GM20000 (cell line): ENCODE data around the gene BCL7C.

Source experiments
- DNase-seq: peaks from one replicate; pipeline ENCODE4 v3.0.0; 2012; ENCODE audit warnings: low spot score
- TF ChIP-seq, protein P1 (sequence below): IDR thresholded peaks from 2 replicates; pipeline ENCODE4 v1.5.1; 2012; ENCODE audit warnings: mild to moderate bottlenecking, control low read depth; ENCODE audit errors: extremely low read depth, missing control alignments

Gene BCL7C

DNA sequence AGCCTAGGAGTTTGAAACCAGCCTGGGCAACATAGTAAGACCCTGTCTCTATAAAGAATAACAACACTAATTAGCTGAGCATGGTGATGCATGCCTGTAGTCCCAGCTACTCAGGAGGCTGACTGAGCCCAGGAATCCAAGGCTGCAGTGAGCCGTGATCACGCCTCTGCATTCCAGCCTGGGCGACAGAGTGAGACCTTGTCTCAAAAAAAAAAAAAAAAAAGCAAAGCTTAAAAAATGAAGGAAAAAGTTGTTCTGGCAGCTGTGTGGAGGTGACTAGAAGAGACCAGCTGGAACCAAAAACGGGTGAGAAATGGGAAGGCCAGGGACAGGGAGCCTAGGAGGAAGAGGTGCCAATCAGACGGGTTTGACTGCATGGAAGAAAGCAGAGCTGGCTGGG lies 4.2 kb downstream of the BCL7C start:
- TF ChIP-seq, protein P1, sequence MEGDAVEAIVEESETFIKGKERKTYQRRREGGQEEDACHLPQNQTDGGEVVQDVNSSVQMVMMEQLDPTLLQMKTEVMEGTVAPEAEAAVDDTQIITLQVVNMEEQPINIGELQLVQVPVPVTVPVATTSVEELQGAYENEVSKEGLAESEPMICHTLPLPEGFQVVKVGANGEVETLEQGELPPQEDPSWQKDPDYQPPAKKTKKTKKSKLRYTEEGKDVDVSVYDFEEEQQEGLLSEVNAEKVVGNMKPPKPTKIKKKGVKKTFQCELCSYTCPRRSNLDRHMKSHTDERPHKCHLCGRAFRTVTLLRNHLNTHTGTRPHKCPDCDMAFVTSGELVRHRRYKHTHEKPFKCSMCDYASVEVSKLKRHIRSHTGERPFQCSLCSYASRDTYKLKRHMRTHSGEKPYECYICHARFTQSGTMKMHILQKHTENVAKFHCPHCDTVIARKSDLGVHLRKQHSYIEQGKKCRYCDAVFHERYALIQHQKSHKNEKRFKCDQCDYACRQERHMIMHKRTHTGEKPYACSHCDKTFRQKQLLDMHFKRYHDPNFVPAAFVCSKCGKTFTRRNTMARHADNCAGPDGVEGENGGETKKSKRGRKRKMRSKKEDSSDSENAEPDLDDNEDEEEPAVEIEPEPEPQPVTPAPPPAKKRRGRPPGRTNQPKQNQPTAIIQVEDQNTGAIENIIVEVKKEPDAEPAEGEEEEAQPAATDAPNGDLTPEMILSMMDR, result no peak
- no peak for DNase-seq

DNA sequence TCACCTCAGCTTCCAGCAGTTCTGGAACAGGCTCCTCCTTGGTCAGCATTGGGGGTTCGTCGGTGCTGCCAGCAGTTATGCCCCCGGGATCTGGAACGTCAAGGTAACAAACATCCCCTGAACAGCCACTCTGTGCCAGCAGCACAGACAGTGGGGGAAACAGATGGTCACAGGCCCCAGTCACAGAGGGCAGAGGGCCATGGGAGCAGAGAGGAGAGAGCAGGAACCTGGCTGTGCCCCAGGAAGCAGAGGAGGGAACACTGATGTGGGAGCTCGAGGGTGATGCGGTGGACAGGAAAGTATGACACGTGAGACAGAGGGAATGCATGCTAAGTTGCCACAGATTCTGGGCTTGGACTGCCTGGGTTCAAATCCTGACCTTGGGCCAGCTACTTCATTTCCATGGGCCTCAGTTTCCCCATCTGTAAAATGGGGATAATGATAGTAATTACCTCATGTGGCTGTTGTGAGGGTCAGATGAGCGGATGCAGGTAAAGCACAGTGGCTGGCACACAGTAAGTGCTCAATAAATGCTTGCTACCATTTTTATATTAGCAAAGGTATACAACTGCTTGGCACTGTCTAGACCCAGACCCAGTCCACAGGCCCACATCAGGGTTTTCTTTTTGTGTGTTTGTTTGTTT lies 4.9 kb downstream of the BCL7C start:
- DNase-seq, result no peak
- TF ChIP-seq, protein P1, result no peak

DNA sequence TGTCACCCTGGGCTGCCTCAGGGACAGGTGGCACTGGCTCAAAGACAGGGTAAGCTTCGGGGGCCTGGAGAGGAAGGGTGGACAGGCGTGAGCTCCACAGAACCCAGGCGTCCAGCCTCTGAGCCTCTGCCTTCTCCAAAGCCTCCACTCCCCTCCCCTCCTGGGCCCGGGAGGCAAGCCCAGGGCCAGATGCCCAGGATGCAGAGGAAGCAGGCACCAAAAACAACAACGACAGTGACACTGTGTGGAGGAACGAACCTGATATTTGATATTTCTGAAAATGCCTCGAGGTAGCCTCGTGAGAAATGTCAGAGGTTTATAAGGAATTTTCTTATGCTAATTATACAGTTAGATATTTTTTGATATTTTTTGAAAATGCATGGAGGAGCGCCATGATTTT lies 6.0 kb downstream of the BCL7C start:
- no peak for DNase-seq
- TF ChIP-seq, protein P1, result no peak

DNA sequence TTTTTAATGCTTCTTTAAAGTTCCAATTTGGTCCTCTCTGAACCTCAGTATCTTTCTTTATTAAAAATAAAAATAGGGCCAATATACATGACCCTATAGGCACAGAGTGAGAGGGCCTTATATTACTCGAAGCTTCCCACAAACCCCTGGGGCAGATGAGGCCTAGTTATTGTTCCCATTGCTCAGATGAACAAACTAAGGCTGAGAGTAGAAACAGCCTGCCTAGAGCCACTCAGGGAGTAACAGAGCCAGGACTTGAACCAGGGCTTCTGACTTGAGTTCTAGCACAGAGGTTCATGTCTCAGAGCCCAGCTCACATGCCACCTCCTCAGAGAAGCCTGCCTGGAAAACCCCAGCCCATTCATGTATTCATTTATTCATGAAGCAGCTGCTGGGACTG lies 7.7 kb downstream of the BCL7C start:
- DNase-seq, result no peak
- TF ChIP-seq, protein P1, result no peak

DNA sequence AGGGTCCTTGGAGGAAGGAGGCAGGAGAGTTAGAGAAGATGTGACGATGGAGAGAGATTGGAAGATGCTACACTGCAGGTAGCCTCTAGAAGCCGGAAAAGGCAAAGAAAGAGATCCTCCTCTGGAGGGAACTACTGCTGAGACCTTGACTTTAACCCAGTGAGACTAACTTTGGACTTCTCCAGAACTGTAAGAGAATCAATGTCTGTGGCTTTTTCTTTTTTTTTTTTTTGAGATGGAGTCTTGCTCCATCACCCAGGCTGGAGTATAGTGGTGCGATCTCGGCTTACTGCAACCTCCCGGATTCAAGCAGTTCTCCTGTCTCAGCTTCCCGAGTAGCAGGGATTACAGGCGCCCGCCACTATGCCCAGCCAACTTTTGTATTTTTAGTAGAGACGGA lies 8.7 kb downstream of the BCL7C start:
- DNase-seq, result no peak
- TF ChIP-seq, protein P1, result no peak

DNA sequence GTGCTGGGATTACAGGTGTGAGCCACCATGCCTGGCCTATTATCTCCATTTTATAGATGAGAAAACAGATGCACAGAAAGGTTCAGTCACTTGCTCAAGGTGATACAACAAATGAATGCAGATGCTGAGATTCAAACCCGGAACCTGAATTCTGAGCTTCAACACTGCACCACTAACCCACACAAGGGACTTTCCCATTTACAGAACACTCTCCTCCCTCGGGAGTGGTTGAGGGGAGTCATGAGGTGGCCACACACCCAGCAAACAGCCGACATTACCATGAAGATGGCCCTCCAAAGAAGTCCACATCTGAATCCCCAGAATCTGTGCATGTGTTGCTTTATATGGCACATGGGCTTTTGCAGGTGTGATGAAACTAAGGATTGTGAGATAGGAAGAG lies 9.1 kb downstream of the BCL7C start:
- peak; percentile 58 for DNase-seq
- TF ChIP-seq, protein P1, result no peak

DNA sequence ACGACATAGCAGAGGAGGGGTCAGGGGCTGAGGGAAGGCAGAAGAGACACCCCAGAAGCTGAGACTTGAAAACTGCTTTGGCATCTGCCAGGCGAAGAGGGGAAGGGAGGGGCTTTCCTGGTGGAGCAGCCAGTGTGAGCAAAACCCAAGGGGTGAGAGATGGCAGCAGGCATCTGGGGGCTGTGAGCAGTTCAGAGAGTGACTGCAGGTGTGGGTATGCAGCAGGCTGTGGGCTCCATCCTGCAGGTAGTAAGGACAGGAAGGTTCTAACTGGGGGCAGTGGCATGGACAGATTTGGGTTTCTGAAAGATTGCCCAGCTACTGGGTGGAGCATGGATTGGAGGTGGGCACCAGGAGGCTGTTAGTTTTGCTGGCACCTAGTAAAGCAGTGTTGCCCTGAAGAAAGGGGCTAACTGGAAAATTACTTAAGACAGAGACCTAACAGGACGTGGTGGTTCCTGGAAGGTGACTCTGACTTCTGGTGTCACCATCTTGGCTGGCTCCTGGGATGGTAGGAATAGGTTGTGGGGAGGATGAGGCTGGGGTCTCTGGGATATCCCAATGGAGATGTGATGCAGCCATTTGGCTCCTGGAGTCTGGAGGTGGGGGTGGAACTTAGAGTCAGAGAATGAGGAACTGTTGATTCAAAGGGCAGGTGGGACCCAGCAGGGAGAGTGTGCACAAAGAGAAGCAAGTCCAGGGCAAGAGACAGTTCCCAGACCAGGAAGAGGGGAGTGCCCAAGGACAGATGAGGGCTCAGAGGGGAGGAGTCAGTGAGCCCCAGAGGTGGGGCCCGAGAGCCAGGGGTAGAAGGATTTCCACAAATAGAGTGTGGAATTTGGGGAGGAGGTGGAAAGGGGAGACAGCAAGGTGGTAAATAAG lies 11.2 kb downstream of the BCL7C start:
- TF ChIP-seq, protein P1, result no peak
- DNase-seq, result peak; percentile 1
